Body of pancreas (tissue), 4 donors: ENCODE measurements around the gene RIMS1. TPM values are rescaled to one million over a fixed set of nuclear protein-coding genes. Genes with fewer than 3 reads are reported as not detected.

Experiments
- ATAC-seq: fragments of 150-250 bp; one replicate; pipeline ENCODE4 v1.9.1; 2016
- DNase-seq, 4 donors: peaks; one replicate each; pipeline ENCODE4 v3.0.0-alpha.2; 2019
- H3K27ac ChIP-seq, 4 donors: fragments of 200-600 bp; sonication (generic); 1 replicate in 3 of 4; 2 replicates in 1 of 4; pipeline versions ENCODE4 v1.5.1 to v1.6.1; 2016 to 2019; ENCODE audit warnings: mild to moderate bottlenecking in 1 of 4, mixed read lengths in 1 of 4, moderate library complexity in 1 of 4
- H3K27me3 ChIP-seq, 2 donors: fragments of 200-600 bp; sonication (generic); one replicate each; pipeline ENCODE4 v1.6.0; 2016; ENCODE audit warnings: mild to moderate bottlenecking in 1 of 2
- H3K36me3 ChIP-seq, 2 donors: fragments of 200-600 bp; sonication (generic); replicated peaks in 1 of 2; 2 replicates each; pipeline ENCODE4 v1.5.1; 2016; ENCODE audit warnings: low read depth in 2 of 2; ENCODE audit not compliant: insufficient read depth in 1 of 2
- H3K4me1 ChIP-seq: fragments of 200-600 bp; sonication (generic); one replicate; pipeline ENCODE4 v1.6.0; 2016
- H3K4me3 ChIP-seq, 2 donors: fragments of 200-600 bp; sonication (generic); 1 replicate in 1 of 2; 2 replicates in 1 of 2; pipeline ENCODE4 v1.5.1; 2016 to 2019
- H3K9me3 ChIP-seq, 3 donors: fragments of 200-600 bp; sonication (generic); 1 replicate in 2 of 3; 2 replicates in 1 of 3; pipeline ENCODE4 v1.5.1; 2016
- CTCF ChIP-seq, 7 experiments: fragments of 450-650 bp in 4 of 7; fragments of 200-600 bp in 3 of 7; sonication (generic) in 3 of 7; IDR thresholded peaks; one replicate each; pipeline ENCODE4 v1.5.1; 2016 to 2019; ENCODE audit warnings: antibody characterized with exemption in 7 of 7
- POLR2A ChIP-seq, 3 donors: fragments of 450-650 bp; IDR thresholded peaks; one replicate each; pipeline ENCODE4 v1.6.1; 2016; ENCODE audit warnings: antibody characterized with exemption in 3 of 3, mild to moderate bottlenecking in 2 of 3
- WGBS, 2 donors: methylation state at CpG; one replicate each; pipeline ENCODE4 v1.1.5; 2017; 5-methylcytosine and 5-hydroxymethylcytosine counted together
- intact Hi-C: fragments of 100-400 bp; cut with DNase I; formaldehyde crosslinking; loops from one replicate; pipeline ENCODE4 v1.15.1; 2023
- total RNA-seq, 2 donors: library from RNA; depleted of rRNA; stranded (reverse); fragments of >200 nt; gene quantifications; one replicate each; pipeline ENCODE4 v1.1.0, GENCODE V29; 2016

The RIMS1 gene
- total RNA-seq, 2 donors from 2014 or later = 0.78 to 5.9 TPM

- Histone ChIP-seq H3K4me3 (no peak overlapping the region), H3K36me3 (no peaks in the 10 kb centered on the region), H3K27me3 (no peaks in the 10 kb centered on the region), H3K9me3 (no peaks in the 10 kb centered on the region), H3K4me1 (no peaks in the 10 kb centered on the region), H3K27ac (no peak overlapping the region)
- no peak for ATAC-seq
- intact Hi-C loops = no loop called here
- TF ChIP-seq CTCF (IDR thresholded peaks at IDR 0.05) = no peak
- TF ChIP-seq POLR2A (IDR thresholded peaks at IDR 0.05) = no peak
- no peak for DNase-seq
- 35 to 36% methylated on average over 2 of the region's 2 CpGs for WGBS, 2 donors
Observed at GRCh38 chr6:72032086-72032485, 145.7 kb downstream of the RIMS1 start.

- Histone ChIP-seq H3K36me3 (no peaks in the 10 kb centered on the region), H3K4me3 (no peak overlapping the region), H3K9me3 (no peaks in the 10 kb centered on the region), H3K27me3 (no peaks in the 10 kb centered on the region), H3K27ac (no peak overlapping the region), H3K4me1 (no peaks in the 10 kb centered on the region)
- ATAC-seq (no peak), DNase-seq (no peak)
- TF ChIP-seq POLR2A (IDR thresholded peaks at IDR 0.05) (no peak), CTCF (IDR thresholded peaks at IDR 0.05) (no peak)
- intact Hi-C loops = no loop called here
Observed at GRCh38 chr6:72035486-72035885, 149.1 kb downstream of the RIMS1 start.

- intact Hi-C loops = no loop called here
- DNase-seq (no peak), ATAC-seq (no peak)
- H3K27ac ChIP-seq = no peak overlapping the region
- H3K4me1 ChIP-seq = no peaks in the 10 kb centered on the region
- WGBS, 2 donors = 76 to 90% methylated on average over 1 of the region's 1 CpG
- H3K27me3 ChIP-seq = no peaks in the 10 kb centered on the region
- no peaks in the 10 kb centered on the region for H3K9me3 ChIP-seq
- no peak overlapping the region for H3K4me3 ChIP-seq
- no peaks in the 10 kb centered on the region for H3K36me3 ChIP-seq
- TF ChIP-seq CTCF (IDR thresholded peaks at IDR 0.05) (no peak), POLR2A (IDR thresholded peaks at IDR 0.05) (no peak)
Observed at GRCh38 chr6:72035966-72036365, 149.6 kb downstream of the RIMS1 start.

GRCh38 chr6:72037006-72037405 lies 150.7 kb downstream of the RIMS1 start:
- Histone ChIP-seq H3K27me3 (no peaks in the 10 kb centered on the region), H3K4me3 (no peak overlapping the region), H3K9me3 (no peaks in the 10 kb centered on the region), H3K27ac (no peak overlapping the region), H3K36me3 (no peaks in the 10 kb centered on the region), H3K4me1 (no peaks in the 10 kb centered on the region)
- DNase-seq (no peak), ATAC-seq (no peak)
- TF ChIP-seq CTCF (IDR thresholded peaks at IDR 0.05) (no peak), POLR2A (IDR thresholded peaks at IDR 0.05) (no peak)
- intact Hi-C loops = no loop called here
- WGBS, 2 donors = 48 to 60% methylated on average over 4 of the region's 4 CpGs

GRCh38 chr6:72040111-72040510 lies 153.8 kb downstream of the RIMS1 start:
- no peaks in the 10 kb centered on the region for H3K9me3 ChIP-seq
- H3K27ac ChIP-seq = no peak overlapping the region
- H3K36me3 ChIP-seq = no peaks in the 10 kb centered on the region
- DNase-seq = no peak
- H3K4me1 ChIP-seq = no peaks in the 10 kb centered on the region
- no peak overlapping the region for H3K4me3 ChIP-seq
- intact Hi-C loops = no loop called here
- no peak for ATAC-seq
- H3K27me3 ChIP-seq = no peaks in the 10 kb centered on the region
- TF ChIP-seq CTCF (IDR thresholded peaks at IDR 0.05) = no peak
- no peak for TF ChIP-seq POLR2A (IDR thresholded peaks at IDR 0.05)
